Glomerular visceral epithelial cell (primary cell): ENCODE data around the gene SNAPC4.
"Not testable (repeated sequence)": the region's sequence is repeated elsewhere in the genome, so short reads cannot be mapped to it uniquely, and the experiment has no call there.

ENCODE experiments used
- DNase-seq: peaks from one replicate; pipeline ENCODE4 v3.0.0-alpha.2; 2016; ENCODE audit errors: extremely low spot score

Gene SNAPC4

GRCh38 chr9:136358016-136358415 lies 42.0 kb downstream of the SNAPC4 start:
- no peak for DNase-seq

DNA sequence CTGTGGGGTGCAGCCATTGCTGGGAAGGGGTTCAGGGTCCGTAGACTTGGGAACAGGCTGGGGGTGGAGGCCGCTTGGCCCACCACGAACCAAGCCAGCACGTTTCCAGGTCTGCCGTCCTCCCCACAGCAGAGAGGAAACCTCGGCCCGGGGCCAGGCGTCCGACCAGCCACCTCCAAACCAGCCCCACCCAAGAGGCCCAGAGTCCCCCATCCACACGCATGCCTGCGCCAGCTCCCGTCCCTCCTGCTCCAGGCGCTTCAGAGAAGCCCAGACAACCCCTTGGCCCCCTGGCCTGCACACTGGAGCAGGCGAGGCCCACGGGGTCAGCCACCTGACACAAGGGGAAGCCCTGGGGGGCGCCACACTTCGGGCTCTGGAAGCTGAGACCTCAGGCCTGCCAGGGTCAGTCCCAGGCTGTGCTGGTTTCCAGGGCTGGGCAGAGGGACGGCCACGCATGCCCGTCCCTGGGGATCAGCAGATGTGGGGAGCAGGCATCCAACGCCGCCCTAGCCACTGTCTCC lies 42.7 kb downstream of the SNAPC4 start:
- DNase-seq = no peak

GRCh38 chr9:136355616-136356557 lies 44.1 kb downstream of the SNAPC4 start:
- no peak for DNase-seq

GRCh38 chr9:136354592-136355085 lies 45.3 kb downstream of the SNAPC4 start:
- peak; percentile 54 for DNase-seq

DNA sequence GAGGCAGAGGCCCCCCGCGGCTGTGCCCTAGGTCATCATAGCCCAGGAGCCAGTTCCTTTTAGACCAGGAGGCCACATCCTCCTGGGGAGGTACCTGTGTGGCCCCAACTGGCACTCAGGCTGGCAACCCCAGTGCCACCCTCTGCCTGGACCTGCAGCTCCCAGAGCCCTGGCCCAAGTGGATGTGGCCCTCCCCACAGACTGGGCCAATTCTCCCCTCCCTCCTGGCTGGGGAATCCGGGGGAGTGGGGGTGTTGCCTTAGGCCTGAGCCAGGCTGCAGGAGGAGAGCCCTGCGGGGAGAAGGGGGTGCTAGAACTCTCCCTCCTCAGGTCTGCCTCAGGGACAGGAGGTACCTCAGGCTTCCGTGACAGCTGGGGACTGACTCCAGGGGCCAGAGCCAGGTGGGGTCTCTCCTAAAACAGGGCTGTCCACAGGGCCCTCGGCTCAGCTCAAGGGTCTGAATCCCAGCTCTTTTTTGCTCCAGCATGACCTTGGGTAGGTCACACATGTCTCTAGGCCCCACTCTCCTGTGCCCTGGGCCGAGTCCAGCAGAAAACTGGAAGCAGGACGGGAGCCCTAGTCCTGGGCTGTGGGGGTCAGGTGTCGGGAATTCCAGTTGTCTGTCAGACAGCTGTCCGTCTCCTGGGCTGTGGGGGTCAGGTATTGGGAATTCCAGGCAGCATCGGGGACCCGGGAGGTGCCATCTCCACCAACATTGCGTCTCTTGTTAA lies 46.0 kb downstream of the SNAPC4 start:
- no peak for DNase-seq

DNA sequence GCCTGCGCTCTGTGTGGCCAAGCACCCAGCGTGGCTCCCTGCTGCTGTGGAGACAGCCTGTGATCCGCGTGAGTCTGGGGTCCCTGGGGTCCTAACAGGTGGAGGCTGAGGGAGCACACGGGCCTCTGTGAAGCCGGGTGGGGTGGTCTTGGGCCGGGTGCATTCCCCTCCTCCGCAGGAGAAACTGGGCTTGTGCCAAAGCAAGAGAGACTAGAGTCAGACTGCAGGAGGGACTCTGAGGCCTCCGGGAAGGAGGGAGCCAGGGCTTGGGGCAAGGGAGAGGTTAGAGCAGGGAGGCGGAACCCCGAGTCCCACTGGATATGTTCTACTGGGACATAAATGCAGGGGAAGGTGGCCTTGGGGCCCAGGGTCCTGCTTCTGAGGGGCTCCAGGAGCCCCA lies 46.9 kb downstream of the SNAPC4 start:
- DNase-seq = no peak

- no peak for DNase-seq
These were observed 47.3 kb downstream of the SNAPC4 start for GRCh38 chr9:136352682-136353081.

DNA sequence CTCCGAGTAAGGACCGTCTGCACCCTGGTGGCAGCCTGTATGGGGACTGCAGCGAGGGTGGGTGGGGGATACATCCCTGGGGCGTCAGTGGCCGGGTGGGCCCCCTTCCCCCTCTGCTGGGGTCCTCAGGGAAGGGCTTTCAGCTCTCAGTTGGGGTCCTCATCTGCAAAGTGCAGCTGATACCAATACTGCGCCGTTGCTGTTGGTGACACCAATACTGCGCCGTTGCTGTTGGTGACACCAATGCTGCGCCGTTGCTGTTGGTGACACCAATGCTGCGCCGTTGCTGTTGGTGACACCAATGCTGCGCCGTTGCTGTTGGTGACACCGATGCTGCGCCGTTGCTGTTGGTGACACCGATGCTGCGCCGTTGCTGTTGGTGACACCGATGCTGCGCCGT lies 48.1 kb downstream of the SNAPC4 start:
- not testable (repeated sequence) for DNase-seq

GRCh38 chr9:136351252-136351800 lies 48.6 kb downstream of the SNAPC4 start:
- DNase-seq = no peak
